ENCODE data around the gene GRK6.
"Not testable (repeated sequence)": the region's sequence is repeated elsewhere in the genome, so short reads cannot be mapped to it uniquely, and the experiment has no call there.

GRK6 gene

GRCh38 chr5:177471610-177472356 lies 45.3 kb downstream of the GRK6 start:
- DNase-seq (ENCODE audit: low spot score), result no peak

- DNase-seq (ENCODE audit: low spot score), result peak; percentile 31
Observed at GRCh38 chr5:177472460-177473442, 46.3 kb downstream of the GRK6 start.

DNA sequence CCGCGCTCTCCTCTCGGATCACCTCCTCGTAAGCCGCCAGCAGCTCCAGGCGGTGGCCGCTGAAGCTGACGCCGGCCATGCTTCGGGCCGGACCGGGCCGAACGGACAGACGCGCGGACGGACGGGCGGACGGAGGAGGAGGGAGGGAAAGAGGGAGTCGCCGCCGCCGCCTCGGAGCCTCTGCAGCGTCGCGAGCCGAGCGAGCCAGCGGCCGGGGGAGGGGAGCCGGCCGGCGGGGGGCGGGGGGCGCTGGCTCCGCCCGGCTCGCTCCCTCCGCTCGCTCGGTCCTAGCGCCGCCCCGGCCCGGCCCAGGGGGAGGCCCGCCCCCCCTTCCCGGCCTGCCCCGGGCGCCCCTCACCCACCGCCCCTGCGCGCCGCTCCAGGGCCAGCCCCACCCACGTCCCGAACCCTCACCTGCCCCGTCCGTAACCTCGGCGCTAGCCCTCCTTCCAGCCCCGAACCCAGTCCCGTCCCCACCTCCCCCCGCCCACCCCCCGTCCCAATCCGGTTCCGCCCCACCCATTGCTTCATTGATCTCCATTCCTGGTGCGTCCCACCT lies 47.0 kb downstream of the GRK6 start, which contains the start of gene DBN1:
Gene DBN1 (minus strand): TSS at position 192 of the 559 bp plus-strand sequence. CDS start 113 bp downstream, at position 79.
- no peak for DNase-seq (ENCODE audit: low spot score)

GRCh38 chr5:177474002-177474476 lies 47.6 kb downstream of the GRK6 start:
- no peak for DNase-seq (ENCODE audit: low spot score)

DNA sequence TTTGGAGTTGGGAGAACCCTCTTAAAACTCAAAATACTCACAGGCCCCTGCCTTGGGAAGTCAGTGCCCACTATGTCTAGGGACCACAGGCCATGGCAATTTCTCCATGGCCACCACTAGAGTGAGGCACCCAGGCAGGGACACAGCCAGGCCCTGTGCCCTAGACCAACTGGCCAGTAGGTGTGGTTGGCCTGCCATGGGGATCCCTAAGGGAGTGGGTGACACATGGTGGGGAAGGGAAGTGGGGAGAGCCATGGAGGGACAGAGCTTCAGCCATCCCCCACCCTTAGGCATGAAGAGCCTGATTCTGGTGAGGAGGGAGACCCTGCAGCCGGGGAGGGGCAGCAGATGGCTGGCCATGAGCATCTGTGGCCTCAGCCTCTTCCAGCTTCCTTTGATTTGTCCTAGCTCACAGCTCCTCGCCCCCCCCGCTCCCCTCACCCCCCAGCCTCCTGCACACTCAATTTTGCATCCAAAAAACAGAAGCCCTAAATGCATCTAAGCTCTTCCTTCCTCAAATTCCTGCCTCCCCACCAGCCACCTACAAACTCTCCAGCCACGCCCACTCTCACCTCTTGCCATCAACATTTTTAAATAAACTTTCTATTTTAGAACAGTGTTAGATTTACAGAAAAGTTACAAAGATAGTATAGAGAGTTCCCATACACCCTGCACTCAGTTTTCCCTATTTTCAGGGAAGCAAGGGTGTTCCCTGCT lies 48.5 kb downstream of the GRK6 start:
- no peak for DNase-seq (ENCODE audit: low spot score)

- no peak for DNase-seq (ENCODE audit: low spot score)
Observed at GRCh38 chr5:177475563-177476427, 49.3 kb downstream of the GRK6 start.

- DNase-seq (ENCODE audit: low spot score), result no peak
Observed at GRCh38 chr5:177476531-177477233, 50.2 kb downstream of the GRK6 start.

- DNase-seq (ENCODE audit: low spot score), result no peak
Observed at GRCh38 chr5:177477701-177478477, 51.4 kb downstream of the GRK6 start.

- DNase-seq (ENCODE audit: low spot score), result peak; percentile 25
Observed at GRCh38 chr5:177478711-177479646, 52.5 kb downstream of the GRK6 start.

DNA sequence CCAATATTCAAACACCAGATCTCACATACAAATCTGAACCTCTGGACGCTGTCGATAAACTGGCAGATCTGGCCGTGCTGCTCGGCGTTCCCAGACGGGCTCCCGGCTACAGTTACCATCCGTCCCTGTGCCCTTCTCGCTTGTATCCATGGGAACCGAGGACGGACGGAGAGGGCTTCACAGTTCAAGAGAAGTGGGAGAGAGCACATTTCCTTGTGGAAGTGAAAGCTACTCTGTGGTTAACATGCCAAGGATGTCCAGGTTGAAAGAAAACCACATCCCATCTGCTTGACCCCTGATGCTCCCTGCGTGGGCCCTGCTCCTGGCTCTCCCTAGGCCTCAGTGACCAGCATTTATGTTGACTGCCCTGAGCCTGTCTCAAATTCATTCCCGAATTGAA lies 53.3 kb downstream of the GRK6 start:
- DNase-seq (ENCODE audit: low spot score), result no peak

DNA sequence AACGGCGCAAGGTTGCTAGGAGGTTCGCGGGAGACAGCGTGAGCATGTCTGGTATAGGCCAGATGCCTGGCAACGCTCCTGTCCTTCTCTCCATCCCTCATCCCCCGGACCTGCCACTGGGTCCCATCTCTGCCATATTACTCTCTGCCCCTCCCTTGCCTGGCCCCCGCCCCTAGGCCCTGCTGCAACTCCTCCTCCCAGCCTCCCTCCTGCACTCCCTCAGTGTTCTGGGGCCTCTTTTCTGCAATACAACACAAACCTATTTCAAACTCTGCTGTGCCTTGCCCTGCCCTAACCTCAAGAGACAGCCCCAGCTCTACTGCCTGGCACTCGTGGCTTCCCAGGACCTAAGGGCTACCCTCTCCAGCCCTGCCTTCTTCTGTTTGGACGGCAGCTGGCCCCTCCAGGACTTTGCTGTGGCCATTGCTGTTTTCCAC lies 55.9 kb downstream of the GRK6 start:
- no peak for DNase-seq (ENCODE audit: low spot score)

GRCh38 chr5:177483042-177483441 lies 56.6 kb downstream of the GRK6 start:
- DNase-seq (ENCODE audit: low spot score), result no peak

DNA sequence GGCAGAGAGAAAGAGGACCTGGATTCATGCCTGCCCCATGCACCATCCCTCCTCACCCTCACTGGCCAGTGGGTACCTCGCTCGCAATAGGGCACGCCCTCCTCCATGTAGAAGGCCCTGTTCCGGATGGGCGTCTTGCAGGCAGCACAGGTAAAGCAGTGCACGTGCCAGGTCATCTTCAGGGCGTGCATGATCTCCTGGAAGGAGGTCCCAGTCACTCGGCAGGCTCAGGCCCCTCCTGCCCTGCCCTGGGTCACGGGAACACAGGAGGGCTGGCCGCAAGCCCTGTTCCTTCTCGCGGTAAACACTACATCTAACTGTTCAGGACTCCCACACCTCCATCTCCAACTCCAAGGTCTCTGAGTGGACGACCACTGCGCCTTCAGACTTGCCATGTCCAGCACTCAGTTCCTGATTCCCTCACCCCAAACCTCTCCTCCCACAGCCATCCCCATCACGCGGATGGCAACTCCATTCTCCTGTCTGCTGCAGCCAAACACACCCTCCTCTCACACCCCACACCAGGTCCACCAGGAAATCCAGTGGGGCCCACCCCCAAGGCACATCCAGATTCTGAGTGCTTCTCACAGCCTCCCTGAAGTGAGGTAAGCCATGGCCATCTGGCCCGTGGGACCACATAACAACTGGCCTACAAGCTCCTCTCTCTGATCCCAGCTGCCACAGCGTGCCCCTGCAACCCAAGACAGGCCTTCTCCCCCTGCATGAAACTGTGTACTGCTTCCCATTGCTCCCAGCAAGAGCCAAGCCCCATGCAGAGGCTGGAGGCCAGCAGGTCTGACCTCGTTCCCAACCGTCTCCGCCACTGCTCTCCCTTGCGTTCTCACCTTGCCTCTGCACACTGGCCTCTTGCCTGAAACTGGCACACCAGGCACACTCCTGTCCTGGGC lies 57.8 kb downstream of the GRK6 start:
- DNase-seq (ENCODE audit: low spot score), result no peak

- no peak for DNase-seq (ENCODE audit: low spot score)
Observed at GRCh38 chr5:177484902-177485549, 58.5 kb downstream of the GRK6 start.

DNA sequence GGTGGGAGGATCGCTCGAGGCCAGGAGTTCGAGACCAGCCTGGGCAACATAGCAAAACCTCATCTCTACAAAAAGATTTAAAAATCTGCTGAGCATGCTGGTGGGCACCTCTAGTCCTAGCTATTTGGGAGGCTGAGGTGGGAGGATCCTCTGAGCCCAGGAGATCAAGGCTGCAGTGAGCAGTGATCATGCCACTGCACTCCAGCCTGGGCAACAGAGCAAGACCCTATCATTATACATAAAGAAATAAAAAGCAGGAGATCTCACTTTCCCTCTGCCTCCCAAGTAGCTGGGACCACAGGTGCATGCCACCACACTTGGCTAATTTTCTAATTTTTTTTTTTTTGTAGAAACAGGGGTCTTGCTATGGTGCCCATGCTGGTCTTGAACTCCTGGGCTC lies 59.3 kb downstream of the GRK6 start:
- DNase-seq (ENCODE audit: low spot score), result not testable (repeated sequence)

DNA sequence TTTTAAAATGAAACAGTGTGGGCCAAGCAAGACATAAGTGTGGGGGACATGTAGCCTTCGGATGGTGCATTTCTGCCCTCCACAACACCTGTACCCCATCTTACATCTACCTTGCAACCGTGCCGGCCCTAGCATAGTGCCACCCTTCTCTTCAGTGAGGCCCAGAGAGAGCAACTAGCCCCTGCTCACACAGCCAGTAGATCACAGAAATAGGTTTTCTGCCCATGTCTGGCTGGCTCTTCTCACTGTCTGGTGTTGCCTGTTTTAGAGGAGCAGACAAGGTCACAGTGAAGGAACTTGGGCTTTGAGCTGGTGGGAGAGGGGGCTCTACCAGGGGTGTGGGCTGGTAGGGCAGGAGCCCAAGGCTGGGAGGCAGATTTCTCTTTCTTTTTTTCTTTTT lies 59.8 kb downstream of the GRK6 start:
- no peak for DNase-seq (ENCODE audit: low spot score)

GRCh38 chr5:177487144-177487543 lies 60.7 kb downstream of the GRK6 start:
- DNase-seq (ENCODE audit: low spot score), result no peak

Data from CD4-positive, alpha-beta T cell treated with Interleukin-6 at 100 ng/mL for 8 hours (primary cell).